Right atrium auricular region (tissue), 2 donors: ENCODE data around the gene MITF. TPM values are rescaled to one million over a fixed set of nuclear protein-coding genes. Genes with fewer than 3 reads are reported as not detected.

Experiments used
- DNase-seq: peaks from one replicate; pipeline ENCODE4 v3.0.0-alpha.2; 2019; ENCODE audit warnings: low spot score
- H3K27ac ChIP-seq, 2 donors: fragments of 200-600 bp; sonication (generic); 1 replicate in 1 of 2; 2 replicates in 1 of 2; pipeline ENCODE4 v1.5.1; 2016 to 2019
- H3K27me3 ChIP-seq, 2 donors: fragments of 200-600 bp; sonication (generic); one replicate each; pipeline versions ENCODE4 v1.5.1 to v1.6.0; 2017 to 2019
- H3K36me3 ChIP-seq: fragments of 200-600 bp; sonication (generic); one replicate; pipeline ENCODE4 v1.5.1; 2016
- H3K4me1 ChIP-seq, 2 donors: fragments of 200-600 bp; sonication (generic); one replicate each; pipeline versions ENCODE4 v1.5.1 to v1.6.0; 2017 to 2019
- H3K4me3 ChIP-seq, 2 donors: fragments of 200-600 bp; sonication (generic); 1 replicate in 1 of 2; 2 replicates in 1 of 2; pipeline ENCODE4 v1.5.1; 2017 to 2019; ENCODE audit warnings: mild to moderate bottlenecking in 1 of 2, moderate library complexity in 1 of 2
- H3K9me3 ChIP-seq, 2 donors: fragments of 200-600 bp; sonication (generic); one replicate each; pipeline ENCODE4 v1.5.1; 2019
- total RNA-seq, 2 donors: library from RNA; depleted of rRNA; stranded (reverse); fragments of >200 nt; gene quantifications; one replicate each; pipeline ENCODE4 v1.1.0, GENCODE V29; 2016
- TF ChIP-seq, protein P1 (sequence below), 2 donors: fragments of 200-600 bp; sonication (generic); IDR thresholded peaks; one replicate each; pipeline ENCODE4 v1.5.1; 2019; ENCODE audit warnings: antibody characterized with exemption in 2 of 2

Gene MITF
- total RNA-seq, 2 donors from 2014 or later = 47.6 to 68.6 TPM

DNA sequence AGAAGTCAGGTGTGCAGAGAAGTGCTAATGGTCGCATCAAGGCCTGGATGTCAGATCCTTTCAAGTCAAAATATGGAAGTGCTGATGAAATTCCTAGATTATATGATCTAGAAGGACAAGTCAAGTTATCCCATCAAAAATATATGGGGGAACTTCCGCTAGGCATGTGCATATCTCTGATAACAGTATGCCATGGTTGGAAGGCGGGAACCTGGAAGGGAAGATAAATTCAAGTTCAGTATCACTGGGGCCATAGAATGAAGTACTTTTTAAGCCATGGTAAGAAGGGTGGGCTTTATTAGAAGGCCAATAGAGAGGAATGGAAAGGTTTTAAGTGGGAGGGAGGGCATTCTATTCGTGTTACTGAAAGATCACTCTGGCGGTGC lies 38.3 kb downstream of the MITF start:
- Histone ChIP-seq H3K4me1 (peaks cover 0 to 42% of the 10 kb centered on the region in 2 donors), H3K27ac (no peak overlapping the region)

DNA sequence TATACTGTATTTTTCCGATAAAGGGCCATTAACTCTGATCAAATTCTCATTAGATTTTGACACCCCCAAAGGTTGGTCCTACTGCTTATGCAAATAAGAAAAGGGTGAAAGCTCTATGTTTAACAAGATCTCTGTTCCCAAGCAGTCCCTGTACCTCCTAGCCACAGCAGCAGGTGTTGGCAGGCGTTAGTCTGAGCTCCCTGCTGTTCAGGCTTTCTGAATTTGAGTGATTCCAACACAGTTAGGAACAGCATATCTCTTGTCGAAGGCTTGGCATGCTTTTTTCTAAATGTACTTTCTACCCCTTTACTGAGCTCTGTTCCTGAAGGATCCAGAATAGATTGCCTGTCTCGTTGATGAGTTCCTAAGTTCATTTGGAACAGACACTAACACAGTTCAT lies 42.3 kb downstream of the MITF start:
- Histone ChIP-seq H3K27ac (peak overlapping the region in 1 of 2 donors; percentile 30), H3K4me3 (no peak overlapping the region), H3K4me1 (peaks cover 0 to 46% of the 10 kb centered on the region in 2 donors), H3K9me3 (no peaks in the 10 kb centered on the region), H3K27me3 (no peaks in the 10 kb centered on the region), H3K36me3 (no peaks in the 10 kb centered on the region)
- TF ChIP-seq, protein P1, sequence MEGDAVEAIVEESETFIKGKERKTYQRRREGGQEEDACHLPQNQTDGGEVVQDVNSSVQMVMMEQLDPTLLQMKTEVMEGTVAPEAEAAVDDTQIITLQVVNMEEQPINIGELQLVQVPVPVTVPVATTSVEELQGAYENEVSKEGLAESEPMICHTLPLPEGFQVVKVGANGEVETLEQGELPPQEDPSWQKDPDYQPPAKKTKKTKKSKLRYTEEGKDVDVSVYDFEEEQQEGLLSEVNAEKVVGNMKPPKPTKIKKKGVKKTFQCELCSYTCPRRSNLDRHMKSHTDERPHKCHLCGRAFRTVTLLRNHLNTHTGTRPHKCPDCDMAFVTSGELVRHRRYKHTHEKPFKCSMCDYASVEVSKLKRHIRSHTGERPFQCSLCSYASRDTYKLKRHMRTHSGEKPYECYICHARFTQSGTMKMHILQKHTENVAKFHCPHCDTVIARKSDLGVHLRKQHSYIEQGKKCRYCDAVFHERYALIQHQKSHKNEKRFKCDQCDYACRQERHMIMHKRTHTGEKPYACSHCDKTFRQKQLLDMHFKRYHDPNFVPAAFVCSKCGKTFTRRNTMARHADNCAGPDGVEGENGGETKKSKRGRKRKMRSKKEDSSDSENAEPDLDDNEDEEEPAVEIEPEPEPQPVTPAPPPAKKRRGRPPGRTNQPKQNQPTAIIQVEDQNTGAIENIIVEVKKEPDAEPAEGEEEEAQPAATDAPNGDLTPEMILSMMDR (IDR thresholded peaks at IDR 0.05) = no peak
- DNase-seq = no peak

More for the DNA sequence above, 38.3 kb downstream of the MITF start:
- H3K4me3 ChIP-seq = no peak overlapping the region
- TF ChIP-seq, protein P1 (IDR thresholded peaks at IDR 0.05) = no peak
- H3K36me3 ChIP-seq = no peaks in the 10 kb centered on the region
- no peak for DNase-seq
- no peaks in the 10 kb centered on the region for H3K9me3 ChIP-seq
- no peaks in the 10 kb centered on the region for H3K27me3 ChIP-seq

DNA sequence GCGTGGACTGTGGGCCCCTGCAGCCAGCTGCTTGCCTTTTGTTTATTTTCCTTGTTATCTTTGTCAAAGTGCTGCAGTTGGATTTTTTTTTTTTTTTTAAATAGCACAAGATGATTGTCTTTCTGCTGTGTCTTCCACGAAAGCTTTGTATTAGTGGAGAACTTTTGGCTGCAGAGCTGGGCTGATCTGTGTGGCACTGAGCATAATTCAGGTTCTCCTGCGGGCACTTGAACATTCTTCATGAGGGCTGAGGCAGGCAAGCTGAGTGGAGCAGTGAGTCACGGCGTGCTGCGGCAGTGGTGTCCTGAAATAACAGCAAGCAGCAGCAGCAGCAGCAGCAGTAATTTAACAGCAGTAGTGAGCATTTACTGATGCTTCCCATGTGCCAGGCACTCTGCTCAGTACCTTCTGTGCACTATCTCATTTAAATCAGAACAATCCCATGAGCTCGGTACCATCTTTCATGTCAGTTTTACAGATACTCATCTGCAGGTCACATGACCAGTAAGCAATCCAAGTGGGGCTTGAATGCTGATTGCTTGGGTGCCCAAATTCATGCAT lies 45.8 kb downstream of the MITF start:
- DNase-seq = peak; percentile 86
- Histone ChIP-seq H3K4me3 (no peak overlapping the region), H3K27me3 (no peaks in the 10 kb centered on the region), H3K9me3 (no peaks in the 10 kb centered on the region), H3K27ac (peak overlapping the region; percentile 61 to 74), H3K4me1 (peaks cover 0 to 57% of the 10 kb centered on the region in 2 donors), H3K36me3 (no peaks in the 10 kb centered on the region)
- TF ChIP-seq, protein P1 (IDR thresholded peaks at IDR 0.05) = no peak

DNA sequence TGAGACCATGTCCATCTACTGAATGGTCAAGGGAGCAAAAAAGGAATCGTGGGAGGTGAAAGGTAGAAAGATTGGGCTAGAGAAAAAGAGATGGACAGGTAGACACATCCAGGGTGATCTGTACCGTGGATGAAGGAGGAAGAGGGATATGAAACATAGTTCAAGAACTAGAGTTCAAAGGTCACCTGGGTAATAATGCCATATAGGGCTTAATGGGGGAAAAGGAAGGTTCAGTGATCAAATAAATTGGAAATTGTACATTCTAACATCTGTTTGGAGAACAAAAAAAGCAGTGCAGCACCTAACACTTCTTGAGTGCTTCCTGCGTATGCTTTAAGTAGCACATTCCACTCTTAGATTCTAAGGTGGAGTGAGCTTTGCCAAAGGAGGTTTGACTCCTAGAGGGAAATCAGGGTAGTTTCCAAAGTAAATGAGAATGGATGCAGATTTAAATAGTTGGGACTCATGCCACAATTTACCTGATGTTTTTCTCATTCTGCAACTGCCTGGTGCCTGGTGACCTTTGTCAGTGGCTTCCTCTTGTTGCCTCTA lies 46.6 kb downstream of the MITF start:
- no peaks in the 10 kb centered on the region for H3K27me3 ChIP-seq
- no peaks in the 10 kb centered on the region for H3K36me3 ChIP-seq
- TF ChIP-seq, protein P1 (IDR thresholded peaks at IDR 0.05) = no peak
- peaks cover 0 to 64% of the 10 kb centered on the region in 2 donors for H3K4me1 ChIP-seq
- H3K27ac ChIP-seq = peak overlapping the region; percentile 61 to 74
- DNase-seq = no peak
- H3K9me3 ChIP-seq = no peaks in the 10 kb centered on the region
- no peak overlapping the region for H3K4me3 ChIP-seq

DNA sequence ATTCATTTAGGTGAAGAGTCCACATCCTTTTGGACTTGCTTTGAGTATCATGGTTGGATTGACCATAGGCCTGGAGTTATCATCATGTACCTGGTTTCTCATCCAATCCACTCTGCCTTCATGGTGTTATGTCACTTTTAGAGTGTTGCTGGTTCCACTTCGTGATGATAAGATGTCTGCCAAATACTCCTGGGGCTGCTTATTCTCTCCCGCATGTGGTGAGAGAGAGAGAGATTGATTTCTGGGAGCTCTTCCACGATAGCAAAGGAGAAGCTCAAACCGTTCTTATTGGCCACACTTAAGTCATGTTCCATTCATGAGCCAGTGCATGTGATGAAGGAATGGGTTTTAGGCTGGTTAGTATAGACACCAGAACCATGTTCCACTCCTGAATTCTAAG lies 47.6 kb downstream of the MITF start:
- Histone ChIP-seq H3K4me3 (no peak overlapping the region), H3K27ac (peak overlapping the region; percentile 55 to 74), H3K36me3 (no peaks in the 10 kb centered on the region), H3K4me1 (peaks cover 0 to 63% of the 10 kb centered on the region in 2 donors), H3K27me3 (no peaks in the 10 kb centered on the region), H3K9me3 (no peaks in the 10 kb centered on the region)
- TF ChIP-seq, protein P1 (IDR thresholded peaks at IDR 0.05) = no peak
- DNase-seq = no peak
